Measurements from ENCODE around the gene SMOC2. TPM values are rescaled to one million over a fixed set of nuclear protein-coding genes. Genes with fewer than 3 reads are reported as not detected.

The SMOC2 gene
- total RNA-seq, 3 donors from 2014 or later (not counting 1 experiment from before 2014, with no cell fraction given), result not detected

- Histone ChIP-seq H3K36me3 (ENCODE audit: control insufficient read depth, insufficient read depth, low read length) (no peaks in the 10 kb centered on the region), H3K27ac (ENCODE audit: low read length) (no peak overlapping the region), H3K9me3 (ENCODE audit: control insufficient read depth, insufficient read depth, low read length) (peaks cover 2% of the 10 kb centered on the region), H3K4me1 (ENCODE audit: control insufficient read depth, insufficient read depth, low read length) (no peaks in the 10 kb centered on the region), H3K4me3 (ENCODE audit: low read length) (no peak overlapping the region), H3K27me3 (ENCODE audit: control insufficient read depth, insufficient read depth, low read length) (no peaks in the 10 kb centered on the region)
- 83% methylated on average over 17 of the region's 17 CpGs for WGBS (ENCODE audit: insufficient coverage)
- intact Hi-C loops (cut with micrococcal nuclease), result no loop called here
- Mint-ChIP-seq H3K27me3 (ENCODE audit: low read depth in 2 of 2) (peaks cover 36 to 45% of the 10 kb centered on the region in 2 donors), H3K4me3 (no peak overlapping the region), H3K4me1 (peaks cover 0 to 3% of the 10 kb centered on the region in 2 donors), H3K36me3 (no peaks in the 10 kb centered on the region), H3K27ac (no peak overlapping the region), H3K9me3 (no peaks in the 10 kb centered on the region)
- no peak for DNase-seq
- no peak for ATAC-seq
- TF ChIP-seq CTCF (IDR thresholded peaks at IDR 0.05), result no peak
Observed at GRCh38 chr6:168662301-168662936, 221.4 kb downstream of the SMOC2 start.

- H3K4me1 Mint-ChIP-seq, result peaks cover 0 to 3% of the 10 kb centered on the region in 2 donors
- no peaks in the 10 kb centered on the region for H3K4me1 ChIP-seq (ENCODE audit: control insufficient read depth, insufficient read depth, low read length)
- ATAC-seq, result no peak
Observed at GRCh38 chr6:168663041-168663440, 222.1 kb downstream of the SMOC2 start.

GRCh38 chr6:168664956-168665355 is 224.0 kb downstream of the SMOC2 start:
- intact Hi-C loops (cut with micrococcal nuclease), result no loop called here
- H3K9me3 Mint-ChIP-seq, result no peaks in the 10 kb centered on the region
- Histone ChIP-seq H3K4me1 (ENCODE audit: control insufficient read depth, insufficient read depth, low read length) (no peaks in the 10 kb centered on the region), H3K9me3 (ENCODE audit: control insufficient read depth, insufficient read depth, low read length) (no peaks in the 10 kb centered on the region), H3K4me3 (ENCODE audit: low read length) (no peak overlapping the region), H3K36me3 (ENCODE audit: control insufficient read depth, insufficient read depth, low read length) (no peaks in the 10 kb centered on the region), H3K27me3 (ENCODE audit: control insufficient read depth, insufficient read depth, low read length) (no peaks in the 10 kb centered on the region), H3K27ac (ENCODE audit: low read length) (no peak overlapping the region)
- TF ChIP-seq CTCF (IDR thresholded peaks at IDR 0.05), result no peak
- H3K27ac Mint-ChIP-seq, result no peak overlapping the region
- 76% methylated on average over 9 of the region's 9 CpGs for WGBS (ENCODE audit: insufficient coverage)
- H3K36me3 Mint-ChIP-seq, result no peaks in the 10 kb centered on the region
- DNase-seq, result no peak
- H3K4me3 Mint-ChIP-seq, result no peak overlapping the region
- H3K27me3 Mint-ChIP-seq (ENCODE audit: low read depth in 2 of 2), result peaks cover 30 to 45% of the 10 kb centered on the region in 2 donors
- no peak for ATAC-seq
- H3K4me1 Mint-ChIP-seq, result peaks cover 0 to 3% of the 10 kb centered on the region in 2 donors

More at GRCh38 chr6:168663041-168663440, 222.1 kb downstream of the SMOC2 start:
- intact Hi-C loops (cut with micrococcal nuclease), result no loop called here
- no peak overlapping the region for H3K4me3 Mint-ChIP-seq
- Histone ChIP-seq H3K27ac (ENCODE audit: low read length) (no peak overlapping the region), H3K4me3 (ENCODE audit: low read length) (no peak overlapping the region), H3K36me3 (ENCODE audit: control insufficient read depth, insufficient read depth, low read length) (no peaks in the 10 kb centered on the region), H3K9me3 (ENCODE audit: control insufficient read depth, insufficient read depth, low read length) (peaks cover 2% of the 10 kb centered on the region), H3K27me3 (ENCODE audit: control insufficient read depth, insufficient read depth, low read length) (no peaks in the 10 kb centered on the region)
- 74% methylated on average over 7 of the region's 7 CpGs for WGBS (ENCODE audit: insufficient coverage)
- H3K27me3 Mint-ChIP-seq (ENCODE audit: low read depth in 2 of 2), result peaks cover 36 to 45% of the 10 kb centered on the region in 2 donors
- DNase-seq, result no peak
- no peaks in the 10 kb centered on the region for H3K9me3 Mint-ChIP-seq
- no peak for TF ChIP-seq CTCF (IDR thresholded peaks at IDR 0.05)
- H3K36me3 Mint-ChIP-seq, result no peaks in the 10 kb centered on the region
- H3K27ac Mint-ChIP-seq, result no peak overlapping the region

- Histone ChIP-seq H3K36me3 (ENCODE audit: control insufficient read depth, insufficient read depth, low read length) (no peaks in the 10 kb centered on the region), H3K4me1 (ENCODE audit: control insufficient read depth, insufficient read depth, low read length) (no peaks in the 10 kb centered on the region), H3K4me3 (ENCODE audit: low read length) (no peak overlapping the region), H3K9me3 (ENCODE audit: control insufficient read depth, insufficient read depth, low read length) (no peaks in the 10 kb centered on the region), H3K27me3 (ENCODE audit: control insufficient read depth, insufficient read depth, low read length) (no peaks in the 10 kb centered on the region), H3K27ac (ENCODE audit: low read length) (no peak overlapping the region)
- ATAC-seq (no peak), DNase-seq (no peak)
- intact Hi-C loops (cut with micrococcal nuclease), result no loop called here
- Mint-ChIP-seq H3K27me3 (ENCODE audit: low read depth in 2 of 2) (peaks cover 30 to 45% of the 10 kb centered on the region in 2 donors), H3K36me3 (no peaks in the 10 kb centered on the region), H3K9me3 (no peaks in the 10 kb centered on the region), H3K4me3 (no peak overlapping the region), H3K27ac (no peak overlapping the region), H3K4me1 (peaks cover 0 to 3% of the 10 kb centered on the region in 2 donors)
- no peak for TF ChIP-seq CTCF (IDR thresholded peaks at IDR 0.05)
- WGBS (ENCODE audit: insufficient coverage), result 82% methylated on average over 3 of the region's 3 CpGs
Observed at GRCh38 chr6:168666170-168666569, 225.2 kb downstream of the SMOC2 start.
